Activated naive CD4-positive, alpha-beta T cell treated with anti-CD3 and anti-CD28 coated beads, Interleukin-2, amount 50 U/mL, for 24 hours (primary cell): ENCODE data around the gene ANTXRL.
A peak's percentile ranks its signal among the peaks of the same experiment; 100 is the strongest.
"Not testable (repeated sequence)": the region's sequence is repeated elsewhere in the genome, so short reads cannot be mapped to it uniquely, and the experiment has no call there.

Experiments
- H3K27ac Mint-ChIP-seq: one replicate; pipeline ENCODE4 v1.8.0; 2021; ENCODE audit warnings: mild to moderate bottlenecking, mixed read lengths
- H3K27me3 Mint-ChIP-seq: one replicate; pipeline ENCODE4 v1.8.0; 2021; ENCODE audit warnings: mixed read lengths
- H3K36me3 Mint-ChIP-seq: one replicate; pipeline ENCODE4 v1.8.0; 2021; ENCODE audit warnings: mixed read lengths
- H3K4me1 Mint-ChIP-seq: one replicate; pipeline ENCODE4 v1.8.0; 2021; ENCODE audit warnings: mixed read lengths
- H3K4me3 Mint-ChIP-seq: one replicate; pipeline ENCODE4 v1.8.0; 2021; ENCODE audit warnings: mild to moderate bottlenecking, mixed read lengths
- H3K9me3 Mint-ChIP-seq: one replicate; pipeline ENCODE4 v1.8.0; 2021; ENCODE audit warnings: mixed read lengths

ANTXRL gene

GRCh38 chr10:46250898-46251856, 35.6 kb upstream of the ANTXRL start:
- Mint-ChIP-seq H3K4me3 (no peak overlapping the region), H3K4me1 (peaks cover 14% of the 10 kb centered on the region), H3K36me3 (peaks cover 11% of the 10 kb centered on the region)

DNA sequence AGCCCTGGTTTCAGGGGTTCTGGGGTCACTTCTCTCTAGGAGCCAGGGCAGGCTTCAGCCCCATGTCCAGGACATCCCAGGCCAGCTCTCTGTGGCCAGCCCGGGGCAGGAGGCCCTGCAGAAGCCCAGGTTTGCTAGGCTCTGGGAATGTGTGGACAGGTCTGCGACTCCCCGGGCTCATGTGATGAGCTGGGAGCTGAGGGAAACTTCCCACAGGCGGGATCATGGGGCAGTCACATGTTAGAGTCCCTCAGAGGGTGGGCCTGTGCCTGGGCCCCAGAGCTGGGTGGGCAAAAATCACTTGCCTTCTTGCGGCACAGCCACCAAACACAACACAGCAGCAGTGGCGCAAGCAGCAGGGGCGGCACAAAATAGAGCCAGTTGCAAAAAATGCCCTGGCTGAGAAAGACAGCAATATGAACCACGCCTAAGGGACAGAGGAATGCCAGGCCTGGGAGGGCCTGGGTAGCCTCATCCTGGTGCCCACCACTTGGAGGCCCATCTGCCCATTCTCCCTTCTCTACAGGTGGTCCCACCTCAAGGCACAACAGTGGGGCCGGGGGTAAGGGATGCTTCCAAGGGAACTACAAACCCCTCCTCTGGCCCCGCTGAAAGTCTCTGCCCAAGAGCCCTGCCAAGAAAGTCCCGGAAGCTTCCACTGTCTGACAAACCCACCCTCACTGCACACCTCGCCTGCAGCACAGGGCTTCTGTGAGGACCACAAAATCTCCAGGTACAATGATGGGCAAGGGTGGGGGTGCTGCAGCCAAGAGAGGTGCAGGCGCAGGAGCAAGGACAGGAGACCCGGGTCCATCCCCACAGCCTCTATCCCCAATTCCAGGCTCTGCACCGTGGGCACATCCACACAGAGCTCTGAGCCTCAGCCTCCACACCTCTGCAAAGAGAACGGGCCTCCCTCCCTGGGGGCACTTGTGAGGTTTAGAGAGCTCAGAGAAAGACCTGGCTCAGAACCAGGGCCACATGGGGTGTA, 34.6 kb upstream of the ANTXRL start:
- Mint-ChIP-seq H3K4me3 (no peak overlapping the region), H3K4me1 (peaks cover 24% of the 10 kb centered on the region), H3K36me3 (peaks cover 11% of the 10 kb centered on the region), H3K27ac (no peak overlapping the region), H3K27me3 (no peaks in the 10 kb centered on the region), H3K9me3 (no peaks in the 10 kb centered on the region)

More at GRCh38 chr10:46250898-46251856, 35.6 kb upstream of the ANTXRL start:
- H3K27ac Mint-ChIP-seq: no peak overlapping the region
- H3K9me3 Mint-ChIP-seq: no peaks in the 10 kb centered on the region
- H3K27me3 Mint-ChIP-seq: no peaks in the 10 kb centered on the region

- no peaks in the 10 kb centered on the region for H3K9me3 Mint-ChIP-seq
- no peaks in the 10 kb centered on the region for H3K27me3 Mint-ChIP-seq
- no peak overlapping the region for H3K4me3 Mint-ChIP-seq
- no peak overlapping the region for H3K27ac Mint-ChIP-seq
- peaks cover 33% of the 10 kb centered on the region for H3K4me1 Mint-ChIP-seq
- H3K36me3 Mint-ChIP-seq: peaks cover 10% of the 10 kb centered on the region
Observed at GRCh38 chr10:46253076-46254006, 33.5 kb upstream of the ANTXRL start.

DNA sequence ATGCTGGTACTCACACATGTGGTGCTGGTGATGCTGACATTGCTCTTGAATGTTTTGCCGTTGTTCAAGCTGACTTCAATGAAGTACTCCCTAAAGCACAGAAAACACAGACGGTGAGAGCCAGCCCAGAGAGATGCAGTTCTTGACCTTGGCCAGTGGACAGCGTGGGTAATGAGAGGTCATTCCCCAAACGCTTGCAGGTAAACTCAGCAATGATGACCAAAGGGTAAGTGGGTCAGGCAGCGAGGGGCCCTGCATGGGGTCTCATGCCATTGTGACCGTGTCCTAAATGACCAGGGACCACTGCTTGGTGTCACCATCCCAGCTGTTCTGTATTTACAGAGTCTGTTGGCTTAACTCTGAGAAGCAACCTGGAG, 32.8 kb upstream of the ANTXRL start:
- no peaks in the 10 kb centered on the region for H3K9me3 Mint-ChIP-seq
- peaks cover 13% of the 10 kb centered on the region for H3K36me3 Mint-ChIP-seq

GRCh38 chr10:46254467-46254866, 32.3 kb upstream of the ANTXRL start:
- no peaks in the 10 kb centered on the region for H3K27me3 Mint-ChIP-seq
- H3K4me1 Mint-ChIP-seq: peaks cover 41% of the 10 kb centered on the region
- peaks cover 13% of the 10 kb centered on the region for H3K36me3 Mint-ChIP-seq
- H3K9me3 Mint-ChIP-seq: no peaks in the 10 kb centered on the region
- H3K27ac Mint-ChIP-seq: no peak overlapping the region
- no peak overlapping the region for H3K4me3 Mint-ChIP-seq

More for the DNA sequence above, 32.8 kb upstream of the ANTXRL start:
- Mint-ChIP-seq H3K4me3 (no peak overlapping the region), H3K4me1 (peaks cover 38% of the 10 kb centered on the region), H3K27ac (no peak overlapping the region), H3K27me3 (no peaks in the 10 kb centered on the region)

DNA sequence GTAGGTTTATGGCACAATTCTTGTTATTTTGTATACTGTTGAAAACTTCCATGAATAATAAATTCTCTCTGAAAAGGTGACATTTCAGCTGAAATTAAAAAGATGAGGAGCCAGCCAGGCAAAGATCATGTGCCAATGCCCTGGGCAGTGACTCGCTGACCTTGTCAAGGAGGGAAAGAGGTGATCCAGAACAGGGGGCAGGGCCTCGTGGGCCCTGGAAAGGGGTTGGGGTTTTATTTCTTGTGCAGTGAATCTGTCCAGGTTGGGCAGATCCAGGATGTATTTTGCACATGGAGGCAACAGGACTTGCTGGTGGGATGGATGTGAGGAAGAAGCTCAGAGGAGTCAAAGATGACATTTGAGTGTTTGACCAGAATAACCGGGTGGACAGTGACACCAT, 31.6 kb upstream of the ANTXRL start:
- peak overlapping the region; percentile 76 for H3K27ac Mint-ChIP-seq
- H3K4me3 Mint-ChIP-seq: not testable (repeated sequence)

GRCh38 chr10:46255801-46256747, 30.7 kb upstream of the ANTXRL start:
- H3K36me3 Mint-ChIP-seq: peaks cover 13% of the 10 kb centered on the region
- no peak overlapping the region for H3K4me3 Mint-ChIP-seq
- no peaks in the 10 kb centered on the region for H3K9me3 Mint-ChIP-seq
- peaks cover 55% of the 10 kb centered on the region for H3K4me1 Mint-ChIP-seq
- H3K27ac Mint-ChIP-seq: peak overlapping the region; percentile 57
- H3K27me3 Mint-ChIP-seq: no peaks in the 10 kb centered on the region

More for the DNA sequence above, 31.6 kb upstream of the ANTXRL start:
- Mint-ChIP-seq H3K36me3 (peaks cover 11% of the 10 kb centered on the region), H3K4me1 (peaks cover 47% of the 10 kb centered on the region)
- H3K9me3 Mint-ChIP-seq, H3K27me3 Mint-ChIP-seq: not testable (repeated sequence)

DNA sequence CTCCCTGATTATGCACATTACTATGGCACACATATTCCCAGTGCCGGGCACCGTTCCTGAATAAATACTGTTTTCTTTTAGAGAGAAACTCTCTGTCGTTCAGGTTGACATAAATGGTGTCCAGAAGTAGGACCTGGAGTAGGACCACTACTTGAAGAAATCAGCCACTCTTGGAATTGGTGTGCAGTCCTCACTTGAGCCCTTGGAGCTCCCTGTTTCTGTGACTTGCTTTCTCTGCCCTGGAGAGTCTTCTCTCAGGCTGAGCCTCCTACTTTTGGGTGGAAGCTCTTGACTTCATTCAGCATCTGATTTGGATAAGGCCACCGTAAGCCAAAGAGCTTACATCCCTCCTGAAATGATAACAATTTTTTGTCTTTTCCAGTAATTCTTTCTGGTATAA, 29.7 kb upstream of the ANTXRL start:
- Mint-ChIP-seq H3K36me3 (peaks cover 20% of the 10 kb centered on the region), H3K4me1 (peaks cover 64% of the 10 kb centered on the region), H3K27me3 (no peaks in the 10 kb centered on the region), H3K4me3 (no peak overlapping the region), H3K27ac (no peak overlapping the region), H3K9me3 (no peaks in the 10 kb centered on the region)

GRCh38 chr10:46262906-46263560, 23.8 kb upstream of the ANTXRL start:
- not testable (repeated sequence) for H3K4me3 Mint-ChIP-seq, H3K27me3 Mint-ChIP-seq, H3K27ac Mint-ChIP-seq, H3K9me3 Mint-ChIP-seq
- Mint-ChIP-seq H3K36me3 (peaks cover 19% of the 10 kb centered on the region), H3K4me1 (peaks cover 65% of the 10 kb centered on the region)

- H3K36me3 Mint-ChIP-seq: peaks cover 15% of the 10 kb centered on the region
- H3K4me3 Mint-ChIP-seq: no peak overlapping the region
- H3K4me1 Mint-ChIP-seq: peaks cover 61% of the 10 kb centered on the region
- H3K27me3 Mint-ChIP-seq: no peaks in the 10 kb centered on the region
- H3K9me3 Mint-ChIP-seq: no peaks in the 10 kb centered on the region
- no peak overlapping the region for H3K27ac Mint-ChIP-seq
Observed at GRCh38 chr10:46263831-46264268, 22.9 kb upstream of the ANTXRL start.

GRCh38 chr10:46264336-46264735, 22.5 kb upstream of the ANTXRL start:
- no peaks in the 10 kb centered on the region for H3K27me3 Mint-ChIP-seq
- H3K36me3 Mint-ChIP-seq: peaks cover 14% of the 10 kb centered on the region
- no peak overlapping the region for H3K4me3 Mint-ChIP-seq
- H3K4me1 Mint-ChIP-seq: peaks cover 59% of the 10 kb centered on the region
- H3K27ac Mint-ChIP-seq: no peak overlapping the region
- no peaks in the 10 kb centered on the region for H3K9me3 Mint-ChIP-seq

- Mint-ChIP-seq H3K27ac (peak overlapping the region; percentile 37), H3K27me3 (no peaks in the 10 kb centered on the region), H3K9me3 (no peaks in the 10 kb centered on the region), H3K36me3 (peaks cover 14% of the 10 kb centered on the region), H3K4me1 (peaks cover 59% of the 10 kb centered on the region), H3K4me3 (no peak overlapping the region)
Observed at GRCh38 chr10:46264737-46265368, 21.9 kb upstream of the ANTXRL start.
